ENCODE results near the gene WSB1.

WSB1 gene

DNA sequence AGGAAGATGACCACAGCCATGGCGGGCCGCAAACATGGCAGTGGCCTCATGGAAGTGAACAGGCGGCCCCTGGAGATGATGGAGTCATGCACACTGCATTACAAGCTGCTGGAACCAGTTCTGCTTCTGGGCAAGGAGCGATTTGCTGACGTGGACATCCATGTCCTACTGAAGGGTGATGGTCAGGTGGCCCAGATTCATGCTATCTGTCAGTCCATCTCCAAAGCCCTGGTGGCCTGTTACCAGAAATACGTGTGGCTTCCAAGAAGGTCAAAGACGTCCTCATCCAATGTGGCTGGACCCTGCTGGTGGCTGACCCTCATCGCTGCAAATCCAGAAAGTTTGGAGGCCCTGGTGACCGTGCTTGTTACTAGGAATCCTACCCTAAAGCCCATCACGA, 13.4 kb upstream of the WSB1 start:
- no peak for DNase-seq

DNA sequence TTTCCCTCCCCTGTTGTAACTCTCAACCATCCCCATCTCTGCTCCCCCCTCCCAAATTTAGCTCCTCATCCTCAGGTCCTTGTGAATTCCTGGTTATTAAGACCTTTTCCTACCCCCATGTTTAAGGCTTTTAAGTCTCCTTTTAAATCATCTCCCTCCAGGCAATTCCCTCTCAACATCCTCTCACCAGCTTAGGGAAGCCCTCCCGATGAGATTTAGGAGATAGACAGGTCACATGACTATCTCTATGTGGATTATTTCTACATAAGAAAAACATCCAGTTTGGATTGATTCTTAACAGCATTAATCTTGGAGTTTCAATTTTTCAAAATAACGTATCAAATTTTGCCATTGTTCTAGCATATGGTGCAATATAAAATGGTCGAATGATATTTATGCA, 12.5 kb upstream of the WSB1 start:
- DNase-seq, result no peak

DNA sequence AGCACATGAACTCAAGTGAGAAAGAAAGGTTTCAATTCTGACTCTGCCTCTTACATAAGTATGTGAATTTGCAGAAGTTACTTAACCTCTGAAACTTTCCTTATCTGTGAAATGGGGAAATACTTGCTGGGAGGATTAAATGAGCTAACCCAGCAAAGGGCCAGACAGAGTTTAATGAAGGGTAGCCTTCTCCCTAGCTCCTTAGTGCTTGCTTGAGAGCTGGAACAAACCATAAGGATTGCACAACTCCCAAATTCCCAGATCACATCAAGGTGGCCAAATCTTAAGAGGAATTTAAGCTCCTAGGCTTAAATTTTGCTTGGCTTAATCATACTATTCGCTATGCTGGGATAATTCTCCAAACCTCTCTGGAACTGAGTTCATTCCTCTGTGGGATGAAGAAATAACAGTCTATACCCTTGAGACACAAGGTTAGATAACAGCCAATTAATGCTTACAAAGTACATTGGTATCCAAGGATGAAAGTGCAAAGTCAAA, 11.8 kb upstream of the WSB1 start:
- no peak for DNase-seq

DNA sequence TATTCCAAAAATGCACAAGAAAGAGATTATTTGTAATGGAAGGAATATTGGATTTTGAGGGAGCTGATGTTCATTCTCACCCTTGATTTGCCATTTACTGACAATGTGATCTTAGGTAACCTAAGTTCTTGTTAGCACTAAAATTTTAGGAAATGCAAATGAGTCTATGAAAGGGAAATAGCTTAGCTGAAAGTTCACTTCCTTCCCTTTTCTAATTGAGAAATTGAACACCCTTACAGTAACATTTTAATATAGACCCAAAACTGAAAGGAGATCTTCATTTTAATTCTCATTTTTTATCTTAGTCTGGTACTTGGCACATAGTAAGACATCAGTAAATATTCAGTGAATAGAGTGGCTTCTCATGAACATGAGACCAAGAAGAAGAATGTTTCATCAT, 10.9 kb upstream of the WSB1 start:
- DNase-seq, result no peak

DNA sequence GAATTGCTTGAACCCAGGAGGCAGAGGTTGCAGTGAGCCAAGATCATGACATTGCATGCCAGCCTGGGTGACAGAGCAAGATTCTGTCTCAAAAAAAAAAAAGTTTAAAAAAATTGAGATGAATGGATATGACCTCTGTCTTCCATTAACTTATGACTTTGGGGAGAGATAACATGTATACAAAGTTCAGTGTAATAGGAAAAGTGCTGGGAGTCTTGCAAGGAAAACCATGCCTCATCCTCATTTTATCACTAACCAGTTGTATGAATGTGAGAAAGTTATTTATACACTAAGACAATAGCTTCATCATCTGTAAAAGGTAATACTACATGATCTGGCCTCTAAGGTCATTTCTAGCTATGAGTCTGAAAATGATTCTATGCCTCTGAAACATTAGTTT, 10.2 kb upstream of the WSB1 start:
- no peak for DNase-seq

DNA sequence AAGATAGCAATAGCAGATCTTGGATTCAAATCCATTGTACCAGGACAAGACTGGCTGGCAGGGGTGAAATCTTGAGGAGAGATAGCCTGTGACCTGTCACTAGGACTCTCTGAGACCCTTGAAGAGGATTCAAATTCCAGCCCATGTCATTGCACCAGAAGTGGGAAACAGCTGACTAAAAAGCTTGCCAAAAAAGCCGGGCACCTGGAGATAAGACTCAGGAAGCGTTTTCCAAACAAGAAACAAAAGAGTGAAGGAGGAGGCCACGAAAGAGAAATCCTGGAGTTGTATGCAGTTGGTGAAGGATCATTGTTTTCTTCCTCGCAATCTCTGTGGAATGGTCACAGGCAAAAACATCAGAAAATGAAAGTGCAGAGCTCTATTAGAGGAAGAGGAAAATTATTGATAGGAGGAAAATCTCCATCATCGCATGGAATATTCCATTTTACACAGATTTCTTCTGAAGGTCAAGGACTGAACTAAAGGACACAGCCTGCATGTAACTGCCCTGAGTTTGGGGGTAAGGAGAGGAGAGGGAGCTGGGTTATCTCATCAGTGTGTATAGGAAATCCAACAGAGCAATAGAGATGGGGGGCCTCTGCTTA, 9.0 kb upstream of the WSB1 start:
- no peak for DNase-seq

DNA sequence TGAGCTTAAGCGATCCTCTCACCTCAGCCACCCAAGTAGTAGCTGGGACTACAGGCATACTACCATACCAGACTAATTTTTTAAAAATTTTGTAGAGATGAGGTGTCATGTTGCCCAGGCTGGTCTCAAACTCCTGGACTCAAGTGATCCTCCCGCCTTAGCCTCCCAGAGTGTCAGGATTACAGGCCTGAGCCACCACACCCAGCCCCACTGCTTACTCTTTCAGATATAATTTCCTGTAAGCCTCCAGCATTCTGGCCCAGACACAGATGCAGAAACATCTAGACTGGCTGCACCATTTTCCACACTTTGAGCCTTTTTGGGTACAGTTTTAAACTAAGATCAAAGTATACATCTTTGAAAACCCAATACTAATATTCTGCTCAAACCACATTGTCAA, 8.4 kb upstream of the WSB1 start:
- no peak for DNase-seq

DNA sequence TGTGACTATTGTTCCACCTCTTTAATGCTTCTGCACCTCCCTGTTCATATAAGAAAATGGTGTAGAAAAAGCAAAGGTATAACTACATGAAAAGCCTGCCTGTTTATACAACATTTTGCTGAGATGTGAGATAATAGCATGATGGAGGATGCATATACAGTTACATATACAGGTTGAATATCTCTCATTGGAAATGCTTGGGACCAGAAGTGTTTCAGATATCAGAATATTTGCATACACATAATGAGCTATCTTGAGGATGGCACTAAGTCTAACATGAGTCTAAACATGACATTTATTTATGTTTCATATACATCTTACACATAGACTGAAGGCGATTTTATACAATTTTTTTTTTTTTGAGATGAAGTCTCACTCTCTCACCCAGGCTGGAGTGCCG, 5.7 kb upstream of the WSB1 start:
- no peak for DNase-seq

DNA sequence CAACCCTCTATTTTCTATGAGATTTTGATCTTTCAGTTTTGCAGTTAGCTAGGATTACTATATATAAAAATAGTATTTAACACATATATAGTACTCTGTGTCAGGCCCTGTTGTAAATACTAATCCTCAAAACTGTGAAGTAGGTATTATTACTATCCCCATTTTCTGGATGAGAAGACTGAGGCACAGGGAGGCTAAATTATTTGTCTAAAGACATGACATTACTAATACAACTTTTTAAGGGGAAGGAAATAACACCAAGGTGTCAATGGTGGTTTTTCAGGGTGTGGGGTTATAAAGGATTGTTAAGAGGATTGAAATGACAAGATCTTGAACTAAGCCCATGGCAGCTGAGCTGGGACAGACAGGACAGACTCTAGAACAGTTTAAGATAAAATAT, 4.1 kb upstream of the WSB1 start:
- DNase-seq, result no peak

DNA sequence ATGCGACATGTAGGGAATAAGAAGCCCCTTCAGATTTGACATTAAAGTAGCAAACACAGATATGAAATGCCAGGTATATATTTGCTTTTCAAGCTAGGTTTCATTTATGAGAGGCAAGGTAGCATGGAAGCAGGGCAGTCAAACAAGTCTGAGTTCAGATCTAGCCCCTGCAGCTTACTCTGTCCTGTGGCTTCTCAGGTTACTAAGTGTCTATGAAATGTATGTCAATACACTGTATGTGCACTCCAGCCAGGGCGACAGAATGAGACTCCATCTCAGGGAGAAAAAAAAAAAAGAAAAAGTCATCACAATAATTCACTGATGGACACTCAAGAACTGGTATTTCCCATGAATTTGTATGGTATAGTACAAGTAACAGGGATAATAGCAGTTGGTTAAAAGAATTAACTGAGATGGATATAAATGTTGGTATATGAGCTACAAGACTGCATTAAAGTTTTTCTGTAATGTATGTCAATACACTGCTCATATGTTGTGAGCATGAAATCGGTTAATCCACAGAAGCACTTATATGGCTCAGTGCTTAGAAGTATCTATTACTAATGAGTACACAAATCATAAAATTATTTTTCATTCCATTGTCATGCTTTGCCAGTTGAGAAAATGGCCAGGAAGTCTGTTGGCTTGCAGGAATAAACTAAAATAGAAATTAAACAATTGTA, 2.9 kb upstream of the WSB1 start:
- DNase-seq, result peak in 2 of 3 experiments; percentile 12 to 79

DNA sequence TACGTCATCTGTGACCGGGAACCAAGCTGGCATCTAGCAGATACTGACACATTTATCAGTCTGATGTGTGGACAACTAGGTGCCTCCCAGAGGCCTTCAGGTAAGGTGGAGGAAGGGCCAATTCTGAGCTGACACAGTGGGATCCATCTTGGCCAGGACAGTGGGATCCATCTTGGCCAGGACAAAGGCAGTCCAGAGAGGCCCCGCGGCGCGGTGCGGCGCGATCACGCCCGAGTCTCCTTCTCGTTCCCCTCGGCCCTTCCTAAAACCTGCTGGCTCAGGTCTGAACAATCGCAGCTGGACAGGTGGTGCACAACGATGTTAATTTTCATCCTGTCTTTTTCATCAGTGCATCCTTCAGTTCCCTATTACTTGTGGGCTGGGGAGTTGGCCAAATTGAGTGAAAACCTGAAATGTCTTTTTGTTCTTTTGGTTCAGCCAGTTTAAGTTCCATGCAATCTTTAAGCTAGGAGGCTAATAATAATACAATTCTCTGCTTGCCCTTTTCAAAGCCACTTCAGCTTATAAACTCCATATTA, 486 bp upstream of the WSB1 start:
- DNase-seq, result no peak

DNA sequence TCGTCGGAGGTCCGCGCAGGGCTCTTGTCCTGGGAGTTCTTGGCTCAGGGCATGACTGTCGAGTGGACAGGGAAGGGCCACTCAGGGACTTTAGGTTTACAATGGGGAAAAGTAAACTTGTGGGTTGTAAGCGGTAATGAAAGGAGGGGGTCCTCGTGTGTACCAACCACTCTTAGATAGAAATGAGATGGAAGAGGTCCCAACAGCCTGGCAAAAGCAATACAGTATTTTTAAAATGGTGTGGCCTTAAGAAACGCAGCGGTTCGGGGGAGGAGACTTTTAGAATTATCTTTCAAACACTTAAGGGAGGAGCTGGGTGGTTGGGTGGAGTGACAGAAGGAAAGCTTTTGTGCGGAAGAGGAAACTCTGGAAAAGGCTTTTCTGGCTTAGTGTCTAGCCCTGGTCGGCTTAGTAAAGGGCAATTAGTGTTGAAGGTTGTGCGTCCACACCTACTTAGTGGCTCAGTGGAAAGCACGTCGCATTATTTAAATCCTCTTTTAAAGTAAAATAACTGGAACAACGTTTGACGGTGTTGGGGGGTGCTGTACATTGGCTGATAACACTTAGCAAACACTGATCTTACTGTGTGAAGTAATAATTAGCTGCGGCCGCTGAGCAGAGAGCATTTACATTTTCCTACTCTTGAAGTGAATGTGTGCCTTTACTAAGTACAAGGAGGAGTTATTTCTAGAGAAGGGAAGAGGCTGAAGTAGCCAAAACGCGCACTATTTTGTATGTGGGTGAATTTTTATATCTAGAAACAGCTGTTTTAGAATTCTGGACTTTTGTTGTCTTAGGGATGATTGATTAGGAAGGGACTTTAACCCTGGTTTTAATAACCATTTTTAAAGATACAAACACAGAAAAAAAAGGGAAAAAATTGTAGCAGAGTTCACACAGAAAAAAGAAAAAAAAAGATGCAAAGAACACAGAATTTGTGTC, 1.0 kb downstream of the WSB1 start:
- DNase-seq, result peak; percentile 59 to 82 (median 70)

DNA sequence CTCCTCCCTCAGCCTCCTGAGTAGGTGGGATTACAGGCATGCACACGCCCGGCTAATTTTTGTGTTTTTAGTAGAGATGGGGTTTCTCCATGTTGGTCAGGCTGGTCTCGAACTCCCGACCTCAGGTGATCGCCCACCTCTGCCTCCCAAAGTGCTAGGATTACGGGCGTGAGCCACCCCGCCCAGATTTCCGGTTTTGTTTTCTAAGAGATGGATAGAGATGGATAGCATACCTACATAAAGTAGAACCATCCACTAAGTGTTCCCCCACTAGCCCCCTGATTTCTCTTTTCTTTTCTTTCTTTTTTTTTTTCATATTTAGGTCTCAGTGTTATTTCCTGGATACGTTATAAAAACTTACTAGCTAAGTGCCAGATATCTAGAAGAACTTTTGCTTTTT, 2.0 kb downstream of the WSB1 start:
- DNase-seq, result no peak

DNA sequence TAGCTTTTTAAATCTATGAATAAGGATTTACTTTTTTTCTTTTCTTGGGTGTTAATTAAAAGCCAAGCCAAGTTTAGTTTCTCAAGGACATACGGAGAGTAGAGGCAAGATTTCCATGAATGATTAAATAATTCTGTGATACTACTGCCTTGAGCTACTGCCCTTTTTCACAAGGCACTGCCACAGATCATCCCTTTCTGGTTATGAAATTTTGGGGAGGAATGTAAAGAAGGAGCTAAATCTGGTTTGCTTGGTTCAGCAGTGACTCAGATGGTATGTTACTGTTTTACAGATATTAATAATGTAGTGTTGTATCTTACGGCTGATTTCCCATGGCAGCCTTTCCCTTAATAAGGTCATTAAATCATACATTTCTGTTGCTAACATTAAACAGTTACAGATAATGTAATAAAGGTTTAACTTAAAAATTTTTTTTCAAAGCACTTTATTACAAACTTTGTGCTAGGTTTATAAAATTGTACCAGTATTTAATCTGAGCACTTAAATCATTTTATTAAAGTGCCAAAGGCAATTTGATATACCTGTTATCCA, 2.6 kb downstream of the WSB1 start:
- DNase-seq, result no peak

DNA sequence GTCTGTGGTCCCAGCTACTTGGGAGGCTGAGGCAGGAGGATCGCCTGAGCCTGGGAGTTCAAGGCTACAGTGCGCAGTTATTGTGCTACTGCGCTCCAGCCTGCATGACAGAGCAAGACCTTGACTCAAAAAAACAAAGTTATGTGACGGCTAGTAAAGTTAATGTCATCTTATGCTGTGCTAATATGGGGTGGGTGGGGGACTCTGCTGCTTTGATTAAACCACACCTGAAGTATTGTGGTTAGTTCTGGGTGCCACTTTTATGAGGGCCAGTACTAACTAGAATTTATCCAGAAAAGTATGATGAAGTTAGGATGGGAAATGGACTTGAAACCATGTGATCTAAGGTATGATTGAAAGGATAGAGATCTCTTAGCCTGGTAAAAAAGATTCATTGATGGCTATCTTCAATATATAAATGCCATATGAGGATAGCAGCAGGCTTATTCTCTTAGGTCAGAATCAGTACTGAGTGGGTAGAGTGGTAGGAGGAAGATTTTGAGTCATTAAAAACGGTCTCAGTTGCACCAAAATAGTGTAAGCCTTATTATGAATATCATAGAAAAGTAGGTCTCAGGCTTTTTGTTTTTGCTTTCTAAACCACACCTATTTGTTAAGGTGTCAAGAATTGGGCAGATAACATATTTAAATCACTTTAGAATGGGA, 5.6 kb downstream of the WSB1 start:
- peak in 1 of 3 experiments; percentile 33 for DNase-seq

DNA sequence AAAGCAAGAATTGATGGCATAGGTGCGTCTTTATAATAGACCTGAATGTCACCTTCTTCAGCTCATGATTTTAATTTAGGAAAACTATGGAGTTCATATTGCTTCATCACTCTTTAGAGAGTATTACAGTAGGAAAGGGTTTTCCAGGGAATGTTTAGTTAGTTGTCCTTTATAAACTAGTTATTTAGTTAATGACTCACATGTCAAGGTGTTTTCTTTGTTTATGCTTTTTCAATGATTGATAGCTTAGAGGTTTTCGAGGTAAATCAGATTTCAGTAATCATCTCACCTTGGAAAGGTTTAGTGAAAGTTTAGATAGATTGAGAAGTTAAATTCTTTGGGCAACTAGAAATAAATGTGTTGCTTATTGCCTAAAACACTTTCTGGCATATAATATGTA, 9.8 kb downstream of the WSB1 start:
- no peak for DNase-seq

DNA sequence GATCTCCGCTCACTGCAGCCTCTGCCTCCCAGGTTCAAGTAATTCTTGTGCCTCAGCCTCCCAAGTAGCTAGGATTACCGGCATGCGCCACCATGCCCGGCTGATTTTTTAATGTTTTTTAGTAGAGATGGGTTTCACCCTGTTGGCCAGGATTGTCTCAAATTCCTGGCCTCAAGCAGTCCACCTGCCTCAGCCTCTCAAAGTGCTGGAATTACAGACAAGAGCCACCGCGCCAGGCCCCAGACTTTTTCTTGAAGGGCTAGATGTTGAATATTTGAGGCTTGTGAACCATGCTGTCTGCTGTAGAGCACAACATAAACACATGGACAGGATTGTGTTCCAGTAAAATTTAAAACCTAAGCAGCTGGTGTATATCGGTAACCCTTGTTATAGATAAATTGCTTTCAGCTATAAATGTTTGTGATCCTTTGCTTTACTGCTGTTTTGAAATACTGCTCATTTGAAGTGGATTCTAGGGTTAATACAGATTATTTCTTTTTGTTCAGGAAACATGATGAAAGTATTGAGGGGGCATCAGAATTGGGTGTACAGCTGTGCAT, 12.4 kb downstream of the WSB1 start:
- no peak for DNase-seq

DNA sequence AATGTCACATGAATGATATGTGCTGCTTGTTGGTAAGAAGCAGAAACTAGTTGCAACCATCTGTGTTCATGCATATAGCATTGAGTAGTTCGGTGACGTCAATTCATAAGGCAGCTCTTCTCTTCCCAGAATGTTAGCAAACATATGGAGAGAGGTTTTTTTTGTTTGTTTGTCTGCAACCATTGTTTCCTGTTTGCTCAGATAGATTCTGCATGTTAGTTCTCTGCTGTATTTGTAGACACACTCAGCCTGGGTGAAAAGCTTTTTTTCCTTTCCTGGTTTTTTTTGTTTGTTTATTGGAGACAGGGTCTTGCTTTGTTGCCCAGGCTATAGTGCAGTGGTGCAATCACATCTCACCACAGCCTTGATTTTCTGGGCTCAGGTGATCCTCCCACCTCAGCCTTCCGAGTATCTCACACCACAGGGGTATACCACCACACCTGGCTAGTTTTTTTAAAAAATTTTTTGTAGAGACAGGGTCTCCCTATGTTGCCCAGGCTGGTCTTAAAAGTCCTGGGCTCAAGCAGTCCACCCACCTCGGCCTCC, 16.7 kb downstream of the WSB1 start:
- no peak for DNase-seq

DNA sequence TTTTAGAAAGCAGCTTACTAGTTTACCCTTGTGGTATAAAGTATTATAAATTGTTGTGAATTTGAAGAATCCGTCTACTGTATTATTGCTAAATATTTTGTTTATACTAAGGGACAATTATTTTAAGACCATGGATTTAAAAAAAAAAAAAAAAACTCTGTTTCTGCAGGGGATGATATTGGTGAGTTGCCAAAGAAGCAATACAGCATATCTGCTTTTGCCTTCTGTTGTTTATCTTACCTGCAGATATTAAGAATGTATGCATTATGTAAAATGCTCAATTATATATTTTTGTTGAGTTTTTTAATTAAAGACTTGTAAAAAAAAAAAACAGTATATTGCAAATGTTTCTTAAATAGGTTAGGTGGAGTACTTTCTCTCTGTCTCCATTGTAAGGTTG, 19.4 kb downstream of the WSB1 start:
- DNase-seq, result no peak

DNA sequence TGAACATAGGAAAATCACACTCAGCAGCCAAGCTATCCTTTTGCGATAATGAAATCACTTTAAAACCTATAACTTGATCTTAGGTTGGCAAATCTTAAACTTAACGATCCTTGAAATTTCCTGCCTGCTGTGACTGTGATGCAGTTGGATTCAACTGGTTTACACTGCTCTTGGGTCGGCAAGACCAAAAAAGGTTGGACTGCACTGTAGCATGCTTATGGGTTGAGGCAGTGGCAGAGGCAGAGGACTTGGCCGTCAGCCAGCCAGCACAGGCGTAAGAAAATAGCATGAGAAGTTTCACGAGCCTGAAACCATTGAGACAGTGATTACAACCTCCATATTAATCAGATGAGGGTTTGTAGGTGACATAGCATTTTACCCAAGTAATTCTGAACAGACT, 21.4 kb downstream of the WSB1 start:
- peak in 1 of 3 experiments; percentile 90 for DNase-seq

DNA sequence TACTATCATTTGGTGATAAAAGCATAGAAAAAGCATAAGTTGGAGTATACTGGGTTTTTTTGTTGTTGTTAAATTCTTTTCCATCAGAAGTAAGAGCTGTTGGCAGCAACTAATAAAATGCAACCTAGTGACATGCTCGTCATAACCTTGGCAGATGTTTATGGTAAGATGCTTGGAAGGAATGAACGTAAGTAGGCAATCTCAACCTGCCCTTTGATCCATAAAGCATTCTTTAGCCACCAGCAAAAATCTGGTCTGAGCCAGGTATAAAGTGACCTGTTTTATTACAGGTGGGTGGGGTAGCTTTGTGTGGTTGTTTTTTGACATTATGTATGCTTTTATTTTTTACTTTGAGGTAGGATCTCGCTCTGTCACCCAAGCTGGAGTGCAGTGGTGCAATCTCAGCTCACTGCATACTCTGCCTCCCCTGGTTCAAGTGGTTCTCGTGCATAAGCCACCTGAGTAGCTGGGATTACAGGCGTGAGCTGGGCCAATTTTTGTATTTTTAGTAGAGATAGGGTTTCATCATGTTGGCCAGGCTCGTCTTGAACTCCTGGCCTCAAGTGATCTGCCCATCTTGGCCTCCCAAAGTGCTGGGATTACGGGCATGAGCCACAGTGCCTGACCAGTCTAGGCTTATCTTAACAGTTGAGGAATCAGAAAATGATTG, 22.0 kb downstream of the WSB1 start:
- peak in 1 of 3 experiments; percentile 3 for DNase-seq
